GM12878 (cell line): ENCODE measurements around the gene XYLB. TPM values are rescaled to one million over a fixed set of nuclear protein-coding genes. Genes with fewer than 3 reads are reported as not detected.
A peak's percentile ranks its signal among the peaks of the same experiment; 100 is the strongest.

Experiments
- ATAC-seq: fragments of 200-7000 bp; cut with Tn5 transposase; 3 replicates; pipeline ENCODE4 v1.9.1; 2020; ENCODE audit warnings: mild to moderate bottlenecking, moderate library complexity
- BruUV-seq: library from RNA; stranded (reverse); fragments of 400-500 nt; replicated peaks from 2 replicates; lab custom pipeline; 2021; lab: Mats Ljungman, UMichigan
- CTCF ChIA-PET: fragments of 300-600 bp; sonication (Branson Sonifier 250); formaldehyde crosslinking; extraction: SDS; loops from one replicate; lab custom pipeline; 2021; ENCODE audit warnings: inconsistent platforms; lab: Yijun Ruan, JAX
- POLR2A ChIA-PET: fragments of 350-600 bp; formaldehyde crosslinking; extraction: SDS; loops from one replicate; lab custom pipeline; 2021; ENCODE audit warnings: inconsistent platforms; lab: Charles Lee
- RAD21 ChIA-PET: fragments of 300-600 bp; sonication (Branson Sonifier 250); formaldehyde crosslinking; loops from one replicate; lab custom pipeline; 2023; ENCODE audit warnings: antibody characterized with exemption; ENCODE audit not compliant: unreplicated experiment; lab: Charles Lee
- SMC1A ChIA-PET: fragments of 300-600 bp; sonication (Branson Sonifier 250); formaldehyde crosslinking; loops from one replicate; lab custom pipeline; 2023; ENCODE audit not compliant: unreplicated experiment, uncharacterized antibody; lab: Charles Lee
- DNase-seq: peaks from one replicate; pipeline ENCODE4 v3.0.0-alpha.2; 2011; ENCODE audit warnings: low read depth, low spot score
- FAIRE-seq: peaks from 3 replicates; lab custom pipeline; 2011; peaks lifted over from hg19 to GRCh38; lab: Jason Lieb, UNC
- H2AFZ ChIP-seq: 2 replicates; pipeline ENCODE4 v1.6.0; 2011; ENCODE audit warnings: low read depth, low read length, control low read depth; ENCODE audit not compliant: control insufficient read depth
- H3K27ac ChIP-seq: 2 replicates; pipeline ENCODE4 v1.5.1; 2011; ENCODE audit warnings: control low read depth; ENCODE audit not compliant: control insufficient read depth, insufficient read depth
- H3K27me3 ChIP-seq, 2 experiments: replicated peaks in 1 of 2; 2 replicates each; pipeline versions ENCODE4 v1.6.0 to v1.6.1; 2011; ENCODE audit warnings: low read length in 1 of 2; ENCODE audit not compliant: control insufficient read depth in 2 of 2, insufficient read depth in 2 of 2
- H3K36me3 ChIP-seq, 2 experiments: 2 replicates each; pipeline ENCODE4 v1.5.1; 2011; ENCODE audit warnings: low read length in 1 of 2; ENCODE audit not compliant: control insufficient read depth in 2 of 2, insufficient read depth in 2 of 2
- H3K4me1 ChIP-seq: 2 replicates; pipeline ENCODE4 v1.6.1; 2011; ENCODE audit warnings: mild to moderate bottlenecking, low read length, moderate library complexity, mixed read lengths; ENCODE audit not compliant: control insufficient read depth, insufficient read depth
- H3K4me2 ChIP-seq: 2 replicates; pipeline ENCODE4 v1.6.0; 2011; ENCODE audit warnings: control low read depth; ENCODE audit not compliant: control insufficient read depth, insufficient read depth
- H3K4me3 ChIP-seq: fragments of 200-600 bp; sonication (generic); 2 replicates; pipeline ENCODE4 v1.5.1; 2016
- H3K79me2 ChIP-seq: 2 replicates; pipeline ENCODE4 v1.6.0; 2011; ENCODE audit warnings: low read length; ENCODE audit not compliant: control insufficient read depth, insufficient read depth
- H3K9ac ChIP-seq: 2 replicates; pipeline ENCODE4 v1.8.0; 2011; ENCODE audit warnings: low read length, control low read depth, mixed read lengths; ENCODE audit not compliant: control insufficient read depth, insufficient read depth
- H3K9me3 ChIP-seq: replicated peaks from 3 replicates; pipeline ENCODE4 v1.5.1; 2011; ENCODE audit warnings: mild to moderate bottlenecking, low read length; ENCODE audit not compliant: control insufficient read depth, insufficient read depth
- H4K20me1 ChIP-seq: 2 replicates; pipeline ENCODE4 v1.6.0; 2011; ENCODE audit not compliant: control insufficient read depth, insufficient read depth
- TCF3 ChIP-seq: IDR thresholded peaks from 2 replicates; pipeline ENCODE4 v1.6.1; 2012; ENCODE audit warnings: low read depth, mild to moderate bottlenecking, low read length, borderline replicate concordance; ENCODE audit not compliant: insufficient read depth
- WGBS: methylation state at CpG from one replicate; pipeline ENCODE4 v1.1.6; 2016; ENCODE audit warnings: low lambda C conversion rate; ENCODE audit not compliant: insufficient replicate concordance, insufficient coverage; ENCODE audit errors: missing lambda C conversion rate; 5-methylcytosine and 5-hydroxymethylcytosine counted together
- in situ Hi-C: fragments of 300-500 bp; cut with MboI; formaldehyde crosslinking; loops from 9 replicates; pipeline ENCODE4 v1.14.3; 2018; ENCODE audit warnings: mixed read lengths
- intact Hi-C: fragments of 100-400 bp; cut with micrococcal nuclease; formaldehyde crosslinking; loops from one replicate; pipeline ENCODE4 v1.14.2; 2022; ENCODE audit not compliant: unreplicated experiment
- polyA plus RNA-seq, 11 experiments: library from polyadenylated mRNA; depleted of rRNA in 4 of 11; unstranded in 6 of 11; stranded (reverse) in 5 of 11; fragments of >200 nt; fragmentation: Nextera tagmentation in 4 of 11; fragmentation: Illumina TruSeq in 1 of 11; extraction: Ambion mirVana in 4 of 11; extraction: Trizol in 1 of 11; gene quantifications; 1 replicate in 1 of 11; 2 replicates in 10 of 11; pipeline versions ENCODE4 v1.2.1 to v1.2.3, GENCODE V29; 2011 to 2016; ENCODE audit warnings: inconsistent platforms in 2 of 11, missing spikeins in 2 of 11, low read depth in 1 of 11
- total RNA-seq, 4 experiments: library from RNA; depleted of rRNA in 3 of 4; stranded (reverse); fragments of >200 nt in 3 of 4; fragmentation: Illumina TruSeq in 1 of 4; extraction: Trizol in 1 of 4; gene quantifications; 2 replicates each; pipeline versions ENCODE4 v1.2.1 to v1.2.3, GENCODE V29; 2013 to 2021
- TF ChIP-seq, protein P1 (sequence below): fragments of 450-650 bp; IDR thresholded peaks from 2 replicates; pipeline ENCODE4 v1.6.1; 2016; ENCODE audit warnings: mild to moderate bottlenecking

Gene XYLB
- total and polyA plus RNA-seq, 10 of the 15 experiments (the other 5 are each of a cell fraction or from before 2014, with no cell fraction given) = 0.60 to 6.1 (median 3.5) TPM

GRCh38 chr3:38347421-38348200, 1.0 kb downstream of the XYLB start:
- peak overlapping the region; percentile 86 for H3K4me2 ChIP-seq
- H3K4me3 ChIP-seq = peak overlapping the region; percentile 86
- BruUV-seq = no TSS peak
- peak overlapping the region; percentile 76; the same call in 1 of the 2 replicates for H3K9ac ChIP-seq
- WGBS = 68% methylated on average over 15 of the region's 19 CpGs
- RAD21 ChIA-PET = interaction anchor here (1.6 to 2.4 kb wide), 2 partner anchors 132 to 182 kb away, joined by 5 to 18 read pairs; partner anchors contain the start of gene OXSR1
- no peaks in the 10 kb centered on the region for H3K27me3 ChIP-seq
- DNase-seq = no peak
- H3K79me2 ChIP-seq = no peaks in the 10 kb centered on the region; the same call in 1 of the 2 replicates
- SMC1A ChIA-PET = interaction anchor here (0.6 to 4.6 kb wide), 5 partner anchors 88 to 211 kb away, joined by 3 to 30 read pairs (median 3); partner anchors contain the start of gene ACAA1
- no peaks in the 10 kb centered on the region; the same call in 1 of the 2 replicates for H3K4me1 ChIP-seq
- POLR2A ChIA-PET = interaction anchor here (0.6 to 1.3 kb wide), 4 partner anchors 208 to 241 kb away, joined by 3 to 11 read pairs (median 3); partner anchors contain the start of gene MYD88
- CTCF ChIA-PET = interaction anchor here (0.7 to 2.5 kb wide), 11 partner anchors 8 to 341 kb away, joined by 3 to 11 read pairs (median 4); partner anchors contain the start of gene EXOG
- H3K9me3 ChIP-seq = no peaks in the 10 kb centered on the region
- no peak for ATAC-seq
- peak overlapping the region; percentile 89 for H2AFZ ChIP-seq
- no peaks in the 10 kb centered on the region; a peak in 1 of 4 replicates for H3K36me3 ChIP-seq
- TF ChIP-seq, protein P1, sequence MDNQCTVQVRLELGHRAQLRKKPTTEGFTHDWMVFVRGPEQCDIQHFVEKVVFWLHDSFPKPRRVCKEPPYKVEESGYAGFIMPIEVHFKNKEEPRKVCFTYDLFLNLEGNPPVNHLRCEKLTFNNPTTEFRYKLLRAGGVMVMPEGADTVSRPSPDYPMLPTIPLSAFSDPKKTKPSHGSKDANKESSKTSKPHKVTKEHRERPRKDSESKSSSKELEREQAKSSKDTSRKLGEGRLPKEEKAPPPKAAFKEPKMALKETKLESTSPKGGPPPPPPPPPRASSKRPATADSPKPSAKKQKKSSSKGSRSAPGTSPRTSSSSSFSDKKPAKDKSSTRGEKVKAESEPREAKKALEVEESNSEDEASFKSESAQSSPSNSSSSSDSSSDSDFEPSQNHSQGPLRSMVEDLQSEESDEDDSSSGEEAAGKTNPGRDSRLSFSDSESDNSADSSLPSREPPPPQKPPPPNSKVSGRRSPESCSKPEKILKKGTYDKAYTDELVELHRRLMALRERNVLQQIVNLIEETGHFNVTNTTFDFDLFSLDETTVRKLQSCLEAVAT = 0 out of 2 replicates have a peak, but pooled peaks have one; percentile 60
- TF ChIP-seq TCF3 = no peak
- no peaks in the 10 kb centered on the region for H4K20me1 ChIP-seq
- in situ Hi-C loops = loop anchor here (5.0 kb wide), 1 partner anchor 135 kb away; no protein-coding TSS in a partner anchor
- intact Hi-C loops = loop anchor here (5.0 kb wide), 1 partner anchor 230 kb away; no protein-coding TSS in a partner anchor
- no peak overlapping the region; the same call in 1 of the 2 replicates for H3K27ac ChIP-seq
- FAIRE-seq = no peak
